ENCODE measurements around the gene RANGRF. TPM values are rescaled to one million over a fixed set of nuclear protein-coding genes. Genes with fewer than 3 reads are reported as not detected.

RANGRF gene
- total and polyA plus RNA-seq, 9 of the 15 experiments (the other 6 are each of a cell fraction or from before 2014, with no cell fraction given) = 7.6 to 60.0 (median 16.0) TPM

GRCh38 chr17:8320990-8321389, 32.5 kb downstream of the RANGRF start:
- ATAC-seq (peak; percentile 86), FAIRE-seq (no peak)
- BruUV-seq (replicated peaks) = no TSS peak

GRCh38 chr17:8322061-8322460, 33.6 kb downstream of the RANGRF start:
- H3K4me1 ChIP-seq (replicated peaks in 1 of 2; ENCODE audit: control insufficient read depth in 2 of 2, insufficient read depth in 2 of 2, low read length in 2 of 2) = peaks cover 0 to 21% of the 10 kb centered on the region in 2 experiments; a peak in 3 of 5 replicates
- ChIA-PET CTCF (ENCODE audit: low intra/inter-chr PET ratio) (no interaction called here), POLR2A (interaction anchor here (0.8 kb wide), 1 partner anchor 211 kb away, joined by 3 read pairs; no protein-coding TSS in a partner anchor)
- H3K9ac ChIP-seq (ENCODE audit: insufficient read depth in 1 of 2, low read depth in 2 of 2, low read length in 2 of 2) = 0 out of 4 replicates have a peak overlapping the region, but pooled peaks of 1 of the 2 experiments have one; percentile 17
- in situ Hi-C loops (cut with MboI) (no loop called here), intact Hi-C loops (cut with micrococcal nuclease) (no loop called here)
- WGBS (ENCODE audit: insufficient coverage, low coverage, missing lambda C conversion rate) = 19% methylated on average over 7 of the region's 8 CpGs
- H3K9me3 ChIP-seq (replicated peaks; ENCODE audit: control insufficient read depth, insufficient read depth, low read depth, low read length) = no peaks in the 10 kb centered on the region
- no peaks in the 10 kb centered on the region for H3K36me3 ChIP-seq (ENCODE audit: control insufficient read depth, insufficient read depth, low read length)
- no peak overlapping the region for H3K4me2 ChIP-seq (ENCODE audit: insufficient read depth, low read length)
- 0 out of 5 replicates have a peak, but pooled peaks cover 0 to 2% of the 10 kb centered on the region in 2 experiments for H3K27me3 ChIP-seq (ENCODE audit: control insufficient read depth in 2 of 2, insufficient read depth in 2 of 2, low read length in 2 of 2)
- no peak for ATAC-seq
- H3K4me3 ChIP-seq = no peak overlapping the region
- H3K9me1 ChIP-seq (ENCODE audit: control insufficient read depth, insufficient read depth, low read length) = no peaks in the 10 kb centered on the region
- DNase-seq (ENCODE audit: extremely low read depth in 1 of 4, low spot score in 3 of 4) = no peak
- FAIRE-seq = no peak
- BruUV-seq (replicated peaks) = no TSS peak
- no peak overlapping the region for H2AFZ ChIP-seq (ENCODE audit: low read depth, low read length)
- no peaks in the 10 kb centered on the region for H3K79me2 ChIP-seq (ENCODE audit: control insufficient read depth, insufficient read depth, low read length)
- H4K20me1 ChIP-seq (replicated peaks; ENCODE audit: control insufficient read depth, insufficient read depth, low read length) = no peaks in the 10 kb centered on the region
- H3K27ac ChIP-seq (ENCODE audit: extremely low read depth, low read depth, low read length) = no peak overlapping the region
- TF ChIP-seq TAF1 (IDR thresholded peaks at IDR 0.05; ENCODE audit: control insufficient read depth, extremely low read depth, insufficient read depth, low read length, severe bottlenecking) (no peak), NR2C1 (IDR thresholded peaks at IDR 0.05) (no peak), NR2C1 (tag; IDR thresholded peaks at IDR 0.05) (no peak), DMBX1 (CRISPR knock-in tag; IDR thresholded peaks at IDR 0.05; ENCODE audit: borderline replicate concordance) (no peak), ETV5 (CRISPR knock-in tag; IDR thresholded peaks at IDR 0.05; ENCODE audit: low read depth) (no peak), MCM3 (IDR thresholded peaks at IDR 0.05) (no peak), ZC3H11A (IDR thresholded peaks at IDR 0.05; ENCODE audit: low read depth, low read length) (no peak), RFX5 (IDR thresholded peaks at IDR 0.05; ENCODE audit: low read depth, low read length) (no peak), ELF1 (tag; IDR thresholded peaks at IDR 0.05) (no peak), MTA1 (IDR thresholded peaks at IDR 0.05; ENCODE audit: borderline replicate concordance) (no peak), IRF9 (tag; IDR thresholded peaks at IDR 0.05) (no peak), NONO (IDR thresholded peaks at IDR 0.05; ENCODE audit: low read depth in 2 of 2, low read length in 1 of 2) (no peak), POLR2A (conservative IDR thresholded peaks at IDR 0.05) (no peak), HBP1 (CRISPR knock-in tag; IDR thresholded peaks at IDR 0.05) (no peak), LEF1 (IDR thresholded peaks at IDR 0.05) (no peak)

More at GRCh38 chr17:8320990-8321389, 32.5 kb downstream of the RANGRF start:
- intact Hi-C loops (cut with micrococcal nuclease) (no loop called here), in situ Hi-C loops (cut with MboI) (no loop called here)
- no peaks in the 10 kb centered on the region for H3K9me3 ChIP-seq (replicated peaks; ENCODE audit: control insufficient read depth, insufficient read depth, low read depth, low read length)
- H3K79me2 ChIP-seq (ENCODE audit: control insufficient read depth, insufficient read depth, low read length) = no peaks in the 10 kb centered on the region
- no peak overlapping the region for H2AFZ ChIP-seq (ENCODE audit: low read depth, low read length)
- H3K27me3 ChIP-seq (ENCODE audit: control insufficient read depth in 2 of 2, insufficient read depth in 2 of 2, low read length in 2 of 2) = peaks cover 4 to 5% of the 10 kb centered on the region in 2 experiments; a peak in 3 of 5 replicates
- POLR2A ChIA-PET = no interaction called here
- CTCF ChIA-PET (ENCODE audit: low intra/inter-chr PET ratio) = no interaction called here
- no peaks in the 10 kb centered on the region for H4K20me1 ChIP-seq (replicated peaks; ENCODE audit: control insufficient read depth, insufficient read depth, low read length)
- no peak overlapping the region for H3K4me3 ChIP-seq
- H3K9ac ChIP-seq (ENCODE audit: insufficient read depth in 1 of 2, low read depth in 2 of 2, low read length in 2 of 2) = no peak overlapping the region
- DNase-seq (ENCODE audit: extremely low read depth in 1 of 4, low spot score in 3 of 4) = peak in 3 of 4 experiments; percentile 23 to 54 (median 36)
- no peak overlapping the region for H3K4me2 ChIP-seq (ENCODE audit: insufficient read depth, low read length)
- peaks cover 0 to 12% of the 10 kb centered on the region in 2 experiments; a peak in 3 of 5 replicates for H3K4me1 ChIP-seq (replicated peaks in 1 of 2; ENCODE audit: control insufficient read depth in 2 of 2, insufficient read depth in 2 of 2, low read length in 2 of 2)
- H3K36me3 ChIP-seq (ENCODE audit: control insufficient read depth, insufficient read depth, low read length) = no peaks in the 10 kb centered on the region
- no peak overlapping the region for H3K27ac ChIP-seq (ENCODE audit: extremely low read depth, low read depth, low read length)
- WGBS (ENCODE audit: insufficient coverage, low coverage, missing lambda C conversion rate) = 18% methylated on average over 5 of the region's 6 CpGs
- TF ChIP-seq NFYB (IDR thresholded peaks at IDR 0.05; ENCODE audit: extremely low read depth, insufficient read length) = peak; percentile 48
- TF ChIP-seq SIN3B (IDR thresholded peaks at IDR 0.05; ENCODE audit: low read depth) = no peak
- TF ChIP-seq ASH1L (IDR thresholded peaks at IDR 0.05; ENCODE audit: borderline replicate concordance, low read depth, partially characterized antibody) = peak; percentile 49
- TF ChIP-seq FOS (IDR thresholded peaks at IDR 0.05; ENCODE audit: extremely low read depth, insufficient read length) = peak; percentile 43
- H3K9me1 ChIP-seq (ENCODE audit: control insufficient read depth, insufficient read depth, low read length) = no peaks in the 10 kb centered on the region

All from K562 (cell line).